ENCODE results near the gene CNGA3.

DNA sequence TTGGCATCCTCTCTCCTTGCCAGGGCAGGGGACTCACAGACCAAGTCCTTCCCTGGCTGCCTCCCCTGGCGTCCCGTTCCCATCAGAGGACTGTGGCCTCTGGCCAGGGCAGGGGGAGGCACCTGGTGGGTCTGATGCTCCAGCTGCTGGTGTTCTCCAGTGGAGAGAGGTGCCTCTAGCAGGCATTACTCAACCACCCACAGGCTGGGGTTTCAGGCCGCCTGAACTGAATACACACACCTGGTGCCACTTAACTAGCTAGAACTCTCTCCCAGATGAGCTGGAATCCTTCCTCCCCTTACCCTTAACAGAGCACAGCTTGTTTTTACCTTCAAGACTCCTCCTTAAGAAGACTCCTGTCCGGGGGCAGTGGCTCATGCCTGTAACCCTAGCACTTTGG is 37.7 kb upstream of the CNGA3 start:
- TF ChIP-seq, protein P1, sequence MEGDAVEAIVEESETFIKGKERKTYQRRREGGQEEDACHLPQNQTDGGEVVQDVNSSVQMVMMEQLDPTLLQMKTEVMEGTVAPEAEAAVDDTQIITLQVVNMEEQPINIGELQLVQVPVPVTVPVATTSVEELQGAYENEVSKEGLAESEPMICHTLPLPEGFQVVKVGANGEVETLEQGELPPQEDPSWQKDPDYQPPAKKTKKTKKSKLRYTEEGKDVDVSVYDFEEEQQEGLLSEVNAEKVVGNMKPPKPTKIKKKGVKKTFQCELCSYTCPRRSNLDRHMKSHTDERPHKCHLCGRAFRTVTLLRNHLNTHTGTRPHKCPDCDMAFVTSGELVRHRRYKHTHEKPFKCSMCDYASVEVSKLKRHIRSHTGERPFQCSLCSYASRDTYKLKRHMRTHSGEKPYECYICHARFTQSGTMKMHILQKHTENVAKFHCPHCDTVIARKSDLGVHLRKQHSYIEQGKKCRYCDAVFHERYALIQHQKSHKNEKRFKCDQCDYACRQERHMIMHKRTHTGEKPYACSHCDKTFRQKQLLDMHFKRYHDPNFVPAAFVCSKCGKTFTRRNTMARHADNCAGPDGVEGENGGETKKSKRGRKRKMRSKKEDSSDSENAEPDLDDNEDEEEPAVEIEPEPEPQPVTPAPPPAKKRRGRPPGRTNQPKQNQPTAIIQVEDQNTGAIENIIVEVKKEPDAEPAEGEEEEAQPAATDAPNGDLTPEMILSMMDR (conservative IDR thresholded peaks at IDR 0.05; ENCODE audit: low read depth, low read length): no peak
- TF ChIP-seq EZH2 (IDR thresholded peaks at IDR 0.05; ENCODE audit: low read length, unreplicated experiment): no peak

Data from PC-3 (cell line).